HCT116 (cell line): ENCODE data around the gene UBASH3B. TPM values are rescaled to one million over a fixed set of nuclear protein-coding genes. Genes with fewer than 3 reads are reported as not detected.

ENCODE experiments used
- ATAC-seq: fragments of 200-7000 bp; cut with Tn5 transposase; 2 replicates; pipeline ENCODE4 v1.9.1; 2020; ENCODE audit warnings: mild to moderate bottlenecking, moderate library complexity
- BruUV-seq: library from RNA; stranded (reverse); fragments of 400-500 nt; replicated peaks from 2 replicates; lab custom pipeline; 2021; lab: Mats Ljungman, UMichigan
- CTCF ChIA-PET: fragments of 300-600 bp; sonication (Branson Sonifier 250); formaldehyde crosslinking; loops from one replicate; lab custom pipeline; 2021; ENCODE audit warnings: antibody characterized with exemption; lab: Charles Lee
- POLR2A ChIA-PET: fragments of 300-600, 350-600 bp; sonication (Branson Sonifier 250); formaldehyde crosslinking; loops from one replicate; lab custom pipeline; 2021; ENCODE audit warnings: antibody characterized with exemption; lab: Charles Lee
- RAD21 ChIA-PET, 2 experiments: fragments of 300-600 bp; sonication (Branson Sonifier 250); formaldehyde crosslinking; loops; one replicate each; lab custom pipeline; 2023; ENCODE audit warnings: low total read pairs in 2 of 2; ENCODE audit not compliant: uncharacterized antibody in 2 of 2, unreplicated experiment in 2 of 2, low non-redundant PET in 1 of 2; lab: Charles Lee
- DNase-seq: peaks from one replicate; pipeline ENCODE4 v3.0.0-alpha.2; 2010; ENCODE audit warnings: low read depth, low spot score
- H2AFZ ChIP-seq: fragments of 200-600 bp; shearing (Covaris generic), sonication (generic); 2 replicates; pipeline ENCODE4 v1.6.1; 2017; ENCODE audit warnings: low read depth, mixed run types, mixed read lengths, antibody characterized with exemption, low read length; ENCODE audit not compliant: poor library complexity, severe bottlenecking
- H3K27ac ChIP-seq: 2 replicates; pipeline ENCODE4 v1.5.1; 2012; ENCODE audit warnings: low read depth, low read length
- H3K27me3 ChIP-seq: fragments of 200-600 bp; sonication (generic); 2 replicates; pipeline ENCODE4 v1.6.1; 2016; ENCODE audit warnings: mixed run types, low read length, mixed read lengths; ENCODE audit not compliant: insufficient read depth
- H3K36me3 ChIP-seq, 2 experiments: fragments of 200-500 bp in 1 of 2; fragments of 200-600 bp in 1 of 2; sonication (Bioruptor generic) in 1 of 2; sonication (generic) in 1 of 2; 2 replicates each; pipeline versions ENCODE4 v1.5.1 to v1.6.1; 2014 to 2016; ENCODE audit warnings: low read length in 2 of 2, inconsistent platforms in 1 of 2, mixed read lengths in 1 of 2, mixed run types in 1 of 2; ENCODE audit not compliant: insufficient read depth in 2 of 2, control insufficient read depth in 1 of 2
- H3K4me1 ChIP-seq, 2 experiments: fragments of 200-600 bp in 1 of 2; sonication (generic) in 1 of 2; 2 replicates each; pipeline versions ENCODE4 v1.5.1 to v1.6.1; 2012 to 2017; ENCODE audit warnings: low read length in 2 of 2, inconsistent platforms in 1 of 2, mild to moderate bottlenecking in 1 of 2, mixed read lengths in 1 of 2, mixed run types in 1 of 2, moderate library complexity in 1 of 2; ENCODE audit not compliant: insufficient read depth in 2 of 2, control insufficient read depth in 1 of 2
- H3K4me2 ChIP-seq: fragments of 200-600 bp; sonication (generic); 2 replicates; pipeline ENCODE4 v1.6.1; 2017; ENCODE audit warnings: mixed run types, low read length, mixed read lengths
- H3K4me3 ChIP-seq, 2 experiments: fragments of 200-600 bp in 1 of 2; sonication (generic) in 1 of 2; replicated peaks in 1 of 2; 2 replicates each; pipeline ENCODE4 v1.5.1; 2011 to 2016; ENCODE audit warnings: low read length in 2 of 2, control low read depth in 1 of 2, low read depth in 1 of 2, mild to moderate bottlenecking in 1 of 2, mixed read lengths in 1 of 2, mixed run types in 1 of 2
- H3K79me2 ChIP-seq: fragments of 200-600 bp; sonication (generic); 2 replicates; pipeline ENCODE4 v1.6.1; 2017; ENCODE audit warnings: mild to moderate bottlenecking, mixed run types, low read length, moderate library complexity, mixed read lengths; ENCODE audit not compliant: insufficient read depth
- H3K9ac ChIP-seq: fragments of 200-600 bp; sonication (generic); 2 replicates; pipeline ENCODE4 v1.6.1; 2016; ENCODE audit warnings: low read length, mixed read lengths
- H3K9me2 ChIP-seq: fragments of 200-600 bp; sonication (generic), shearing (Covaris generic); 2 replicates; pipeline ENCODE4 v1.6.1; 2017; ENCODE audit warnings: mixed run types, mild to moderate bottlenecking, moderate library complexity; ENCODE audit not compliant: insufficient read depth
- H3K9me3 ChIP-seq, 2 experiments: fragments of 200-500 bp in 1 of 2; fragments of 200-600 bp in 1 of 2; sonication (Bioruptor generic) in 1 of 2; sonication (generic) in 1 of 2; 2 replicates each; pipeline ENCODE4 v1.6.1; 2014 to 2017; ENCODE audit warnings: low read length in 2 of 2, mixed read lengths in 2 of 2, inconsistent platforms in 1 of 2, low read depth in 1 of 2, mild to moderate bottlenecking in 1 of 2, mixed run types in 1 of 2, moderate library complexity in 1 of 2; ENCODE audit not compliant: control insufficient read depth in 1 of 2, insufficient read depth in 1 of 2
- H4K20me1 ChIP-seq: fragments of 200-600 bp; sonication (generic), shearing (Covaris generic); 2 replicates; pipeline ENCODE4 v1.6.1; 2017; ENCODE audit warnings: mixed run types, mild to moderate bottlenecking, moderate library complexity; ENCODE audit not compliant: insufficient read depth
- ATF3 ChIP-seq: IDR thresholded peaks from 2 replicates; pipeline ENCODE4 v1.6.1; 2012
- EGR1 ChIP-seq: IDR thresholded peaks from 2 replicates; pipeline ENCODE4 v1.6.1; 2012; ENCODE audit warnings: low read depth
- EZH2phosphoT487 ChIP-seq: fragments of 200-600 bp; IDR thresholded peaks from 2 replicates; pipeline ENCODE4 v1.6.1; 2018; ENCODE audit warnings: antibody characterized with exemption, borderline replicate concordance
- JUND ChIP-seq: IDR thresholded peaks from 2 replicates; pipeline ENCODE4 v1.6.1; 2012
- RAD21 ChIP-seq: IDR thresholded peaks from 2 replicates; pipeline ENCODE4 v1.6.1; 2012; ENCODE audit warnings: low read depth, mild to moderate bottlenecking
- SIN3A ChIP-seq: IDR thresholded peaks from 2 replicates; pipeline ENCODE4 v1.6.1; 2012; ENCODE audit warnings: low read depth
- SRF ChIP-seq: IDR thresholded peaks from 2 replicates; pipeline ENCODE4 v1.6.1; 2012; ENCODE audit warnings: low read depth
- intact Hi-C: fragments of 100-400 bp; cut with micrococcal nuclease; formaldehyde crosslinking; loops from 2 replicates; pipeline ENCODE4 v1.10.0; 2022
- total RNA-seq: library from RNA; stranded (reverse); gene quantifications from one replicate; pipeline ENCODE4 v1.2.1, GENCODE V29; 2021; ENCODE audit not compliant: unreplicated experiment
- TF ChIP-seq, protein P1 (sequence below), 3 experiments: fragments of 200-600 bp in 1 of 3; sonication (generic) in 1 of 3; IDR thresholded peaks in 2 of 3; conservative IDR thresholded peaks in 1 of 3; 2 replicates each; pipeline ENCODE4 v1.5.1; 2012 to 2017; ENCODE audit warnings: low read depth in 2 of 3, low read length in 2 of 3, antibody characterized with exemption in 1 of 3, borderline replicate concordance in 1 of 3, control low read depth in 1 of 3, mild to moderate bottlenecking in 1 of 3, mixed read lengths in 1 of 3, mixed run types in 1 of 3, moderate library complexity in 1 of 3; ENCODE audit not compliant: insufficient read depth in 1 of 3

Gene UBASH3B
- total RNA-seq, 1 experiment from 2014 or later, result 40.3 TPM

GRCh38 chr11:122727101-122727929, 71.8 kb downstream of the UBASH3B start:
- Histone ChIP-seq H3K4me1 (peaks cover 3 to 10% of the 10 kb centered on the region in 2 experiments), H3K36me3 (no peaks in the 10 kb centered on the region), H3K4me3 (no peak overlapping the region), H3K79me2 (peaks cover 3% of the 10 kb centered on the region), H3K9ac (no peak overlapping the region), H3K27me3 (no peaks in the 10 kb centered on the region), H3K27ac (no peak overlapping the region), H4K20me1 (no peaks in the 10 kb centered on the region), H3K9me3 (no peaks in the 10 kb centered on the region), H3K9me2 (no peaks in the 10 kb centered on the region), H3K4me2 (no peak overlapping the region), H2AFZ (no peak overlapping the region)
- CTCF ChIA-PET, result no interaction called here
- no peak for TF ChIP-seq EGR1
- no peak for TF ChIP-seq JUND
- TF ChIP-seq EZH2phosphoT487, result no peak
- TF ChIP-seq SIN3A, result no peak
- no peak for TF ChIP-seq SRF
- TF ChIP-seq, protein P1, sequence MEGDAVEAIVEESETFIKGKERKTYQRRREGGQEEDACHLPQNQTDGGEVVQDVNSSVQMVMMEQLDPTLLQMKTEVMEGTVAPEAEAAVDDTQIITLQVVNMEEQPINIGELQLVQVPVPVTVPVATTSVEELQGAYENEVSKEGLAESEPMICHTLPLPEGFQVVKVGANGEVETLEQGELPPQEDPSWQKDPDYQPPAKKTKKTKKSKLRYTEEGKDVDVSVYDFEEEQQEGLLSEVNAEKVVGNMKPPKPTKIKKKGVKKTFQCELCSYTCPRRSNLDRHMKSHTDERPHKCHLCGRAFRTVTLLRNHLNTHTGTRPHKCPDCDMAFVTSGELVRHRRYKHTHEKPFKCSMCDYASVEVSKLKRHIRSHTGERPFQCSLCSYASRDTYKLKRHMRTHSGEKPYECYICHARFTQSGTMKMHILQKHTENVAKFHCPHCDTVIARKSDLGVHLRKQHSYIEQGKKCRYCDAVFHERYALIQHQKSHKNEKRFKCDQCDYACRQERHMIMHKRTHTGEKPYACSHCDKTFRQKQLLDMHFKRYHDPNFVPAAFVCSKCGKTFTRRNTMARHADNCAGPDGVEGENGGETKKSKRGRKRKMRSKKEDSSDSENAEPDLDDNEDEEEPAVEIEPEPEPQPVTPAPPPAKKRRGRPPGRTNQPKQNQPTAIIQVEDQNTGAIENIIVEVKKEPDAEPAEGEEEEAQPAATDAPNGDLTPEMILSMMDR (IDR thresholded peaks at IDR 0.05 in 2 of 3, conservative IDR thresholded peaks at IDR 0.05 in 1 of 3; ENCODE audit: borderline replicate concordance in 1 of 3, insufficient read depth in 1 of 3, low read depth in 2 of 3, low read length in 2 of 3), result no peak
- no peak for TF ChIP-seq RAD21
- BruUV-seq, result no TSS peak
- POLR2A ChIA-PET, result no interaction called here
- ATAC-seq, result no peak
- no peak for DNase-seq
- RAD21 ChIA-PET, result no interaction called here
- intact Hi-C loops, result no loop called here

- Histone ChIP-seq H3K9me2 (no peaks in the 10 kb centered on the region), H3K36me3 (no peaks in the 10 kb centered on the region), H3K27me3 (no peaks in the 10 kb centered on the region), H3K4me2 (no peak overlapping the region), H3K79me2 (peaks cover 3% of the 10 kb centered on the region; the same call in 1 of the 2 replicates), H3K9ac (no peak overlapping the region), H3K4me3 (no peak overlapping the region)
- no peak for DNase-seq
- intact Hi-C loops, result no loop called here
- no TSS peak for BruUV-seq
- no peak for ATAC-seq
- CTCF ChIA-PET, result no interaction called here
- TF ChIP-seq EZH2phosphoT487 (no peak), ATF3 (no peak)
- TF ChIP-seq, all 23 proteins: peak for 0
- ChIA-PET RAD21 (no interaction called here), POLR2A (no interaction called here)
- no peak overlapping the region for H2AFZ ChIP-seq
- no peaks in the 10 kb centered on the region for H3K9me3 ChIP-seq
- no peaks in the 10 kb centered on the region for H4K20me1 ChIP-seq
- H3K27ac ChIP-seq, result no peak overlapping the region
- H3K4me1 ChIP-seq, result no peaks in the 10 kb centered on the region; a peak in 1 of 4 replicates
Observed at GRCh38 chr11:122728561-122728960, 73.0 kb downstream of the UBASH3B start.
